ENCODE data around the gene AMBP. TPM values are rescaled to one million over a fixed set of nuclear protein-coding genes. Genes with fewer than 3 reads are reported as not detected.

AMBP gene
- 0.16 and 0.18 TPM in 2 replicates for polyA plus RNA-seq (2012; rRNA removed)
- polyA plus RNA-seq (2012; cell fraction: cytosol; rRNA removed) = 0.13 and 0.17 TPM in 2 replicates
- 0.07 TPM in 1 of 2 replicates, not detected in the other for polyA plus RNA-seq (2012; cell fraction: nucleus; rRNA removed)

DNA sequence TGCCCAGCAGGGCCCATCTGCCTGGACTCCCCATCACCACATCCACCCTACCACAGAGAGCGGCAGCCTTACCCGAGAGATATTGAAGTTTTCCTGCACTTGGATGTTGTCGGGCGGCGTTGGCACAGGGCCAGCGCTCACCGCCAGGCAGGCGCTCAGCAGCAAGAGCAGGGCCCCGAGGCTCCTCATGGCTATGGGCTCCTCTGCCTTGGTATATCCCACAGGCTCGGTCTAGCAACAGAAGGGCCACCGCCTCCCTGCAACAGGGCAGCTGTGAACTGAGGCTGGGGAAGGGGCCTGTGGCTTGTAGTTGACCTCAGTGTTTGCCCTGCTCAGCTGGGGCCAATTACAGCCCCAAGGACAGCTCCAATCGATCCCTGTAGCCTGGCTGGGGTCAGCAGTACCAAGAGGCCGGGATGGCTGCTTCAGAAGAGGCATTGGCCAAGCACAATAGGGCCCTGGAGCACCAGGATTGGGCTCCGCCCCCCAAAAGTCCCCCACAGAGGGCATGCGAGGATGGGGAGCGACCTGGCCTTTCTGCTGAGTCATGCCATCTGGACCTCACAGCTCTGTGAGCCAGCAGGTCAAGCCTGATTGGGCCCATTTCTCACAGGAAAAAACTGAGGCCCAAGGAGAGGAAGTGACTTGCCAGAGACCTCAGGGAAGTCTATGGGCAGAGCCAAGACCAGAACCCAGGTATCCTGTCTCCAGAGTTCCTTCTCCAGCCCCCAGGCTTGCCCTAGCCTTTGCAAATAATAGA is at the start of gene AMBP:
AMBP (minus strand) TSS at position 280 of the 760 bp plus-strand sequence; CDS start at position 189, 91 bp downstream.
- no peaks in the 10 kb centered on the region for H3K79me2 ChIP-seq (ENCODE audit: insufficient read depth)
- H3K4me2 ChIP-seq = no peak within 1 kb of the TSS
- no peaks in the 10 kb centered on the region for H4K20me1 ChIP-seq (ENCODE audit: insufficient read depth)
- no peaks in the 10 kb centered on the region for H3K9me3 ChIP-seq
- H3K4me1 ChIP-seq (ENCODE audit: control insufficient read depth in 1 of 2, insufficient read depth in 2 of 2, low read depth in 1 of 2, low read length in 1 of 2) = no peaks in the 10 kb centered on the region; a peak in 1 of 4 replicates
- no CpG with 5 or more reads among the region's 16 CpGs for WGBS (ENCODE audit: low lambda C conversion rate)
- peak; percentile 12 for DNase-seq
- CTCF ChIA-PET = interaction anchor here (0.7 to 4.2 kb wide), 9 partner anchors 30 to 341 kb away, joined by 3 to 34 read pairs (median 4); partner anchors contain the start of gene COL27A1
- H2AFZ ChIP-seq (ENCODE audit: low read depth) = no peak within 1 kb of the TSS
- no peaks in the 10 kb centered on the region for H3K9me2 ChIP-seq
- H3K27me3 ChIP-seq (ENCODE audit: insufficient read depth) = peaks cover 7% of the 10 kb centered on the region; the same call in 1 of the 2 replicates
- H3K9ac ChIP-seq = no peak within 1 kb of the TSS
- no peak for TF ChIP-seq TEAD4 (IDR thresholded peaks at IDR 0.05; ENCODE audit: borderline replicate concordance, insufficient read depth)
- 0 out of 2 replicates have a peak, but pooled peaks have one; percentile 15 for TF ChIP-seq NFIC (IDR thresholded peaks at IDR 0.05; ENCODE audit: borderline replicate concordance)
- POLR2A ChIA-PET = no interaction called here
- H3K36me3 ChIP-seq (replicated peaks in 1 of 2; ENCODE audit: control insufficient read depth in 1 of 2, insufficient read depth in 2 of 2, low read length in 1 of 2) = no peaks in the 10 kb centered on the region
- no peak within 1 kb of the TSS for H3K27ac ChIP-seq (ENCODE audit: low read depth in 2 of 2, low read length in 1 of 2)
- no peak within 1 kb of the TSS for H3K4me3 ChIP-seq (ENCODE audit: low read depth in 2 of 2, low read length in 1 of 2)
- no peaks in the 10 kb centered on the region for H3F3A ChIP-seq (replicated peaks; ENCODE audit: insufficient read depth)

- Histone ChIP-seq H3F3A (replicated peaks; ENCODE audit: insufficient read depth) (no peaks in the 10 kb centered on the region), H3K9ac (no peak overlapping the region), H4K20me1 (ENCODE audit: insufficient read depth) (no peaks in the 10 kb centered on the region), H3K4me3 (ENCODE audit: low read depth in 2 of 2, low read length in 1 of 2) (no peak overlapping the region), H2AFZ (ENCODE audit: low read depth) (no peak overlapping the region), H3K9me2 (no peaks in the 10 kb centered on the region), H3K36me3 (replicated peaks in 1 of 2; ENCODE audit: control insufficient read depth in 1 of 2, insufficient read depth in 2 of 2, low read length in 1 of 2) (no peaks in the 10 kb centered on the region), H3K9me3 (no peaks in the 10 kb centered on the region), H3K27ac (ENCODE audit: low read depth in 2 of 2, low read length in 1 of 2) (no peak overlapping the region), H3K4me2 (no peak overlapping the region), H3K79me2 (ENCODE audit: insufficient read depth) (no peaks in the 10 kb centered on the region), H3K27me3 (ENCODE audit: insufficient read depth) (peaks cover 23% of the 10 kb centered on the region; the same call in 1 of the 2 replicates), H3K4me1 (ENCODE audit: control insufficient read depth in 1 of 2, insufficient read depth in 2 of 2, low read depth in 1 of 2, low read length in 1 of 2) (no peaks in the 10 kb centered on the region; a peak in 1 of 4 replicates)
- TF ChIP-seq RCOR1 (IDR thresholded peaks at IDR 0.05; ENCODE audit: low read length) (no peak), RFX5 (IDR thresholded peaks at IDR 0.05; ENCODE audit: low read length) (no peak), EZH2phosphoT487 (IDR thresholded peaks at IDR 0.05; ENCODE audit: borderline replicate concordance, low read depth) (no peak)
- TF ChIP-seq, protein P1, sequence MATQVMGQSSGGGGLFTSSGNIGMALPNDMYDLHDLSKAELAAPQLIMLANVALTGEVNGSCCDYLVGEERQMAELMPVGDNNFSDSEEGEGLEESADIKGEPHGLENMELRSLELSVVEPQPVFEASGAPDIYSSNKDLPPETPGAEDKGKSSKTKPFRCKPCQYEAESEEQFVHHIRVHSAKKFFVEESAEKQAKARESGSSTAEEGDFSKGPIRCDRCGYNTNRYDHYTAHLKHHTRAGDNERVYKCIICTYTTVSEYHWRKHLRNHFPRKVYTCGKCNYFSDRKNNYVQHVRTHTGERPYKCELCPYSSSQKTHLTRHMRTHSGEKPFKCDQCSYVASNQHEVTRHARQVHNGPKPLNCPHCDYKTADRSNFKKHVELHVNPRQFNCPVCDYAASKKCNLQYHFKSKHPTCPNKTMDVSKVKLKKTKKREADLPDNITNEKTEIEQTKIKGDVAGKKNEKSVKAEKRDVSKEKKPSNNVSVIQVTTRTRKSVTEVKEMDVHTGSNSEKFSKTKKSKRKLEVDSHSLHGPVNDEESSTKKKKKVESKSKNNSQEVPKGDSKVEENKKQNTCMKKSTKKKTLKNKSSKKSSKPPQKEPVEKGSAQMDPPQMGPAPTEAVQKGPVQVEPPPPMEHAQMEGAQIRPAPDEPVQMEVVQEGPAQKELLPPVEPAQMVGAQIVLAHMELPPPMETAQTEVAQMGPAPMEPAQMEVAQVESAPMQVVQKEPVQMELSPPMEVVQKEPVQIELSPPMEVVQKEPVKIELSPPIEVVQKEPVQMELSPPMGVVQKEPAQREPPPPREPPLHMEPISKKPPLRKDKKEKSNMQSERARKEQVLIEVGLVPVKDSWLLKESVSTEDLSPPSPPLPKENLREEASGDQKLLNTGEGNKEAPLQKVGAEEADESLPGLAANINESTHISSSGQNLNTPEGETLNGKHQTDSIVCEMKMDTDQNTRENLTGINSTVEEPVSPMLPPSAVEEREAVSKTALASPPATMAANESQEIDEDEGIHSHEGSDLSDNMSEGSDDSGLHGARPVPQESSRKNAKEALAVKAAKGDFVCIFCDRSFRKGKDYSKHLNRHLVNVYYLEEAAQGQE (IDR thresholded peaks at IDR 0.05; ENCODE audit: low read depth, low read length) = no peak
- POLR2A ChIA-PET = no interaction called here
- CTCF ChIA-PET = interaction anchor here (1.4 to 2.4 kb wide), 3 partner anchors 18 to 164 kb away, joined by 5 to 8 read pairs (median 6); no protein-coding TSS in a partner anchor
- WGBS (ENCODE audit: low lambda C conversion rate) = 85% methylated on average over 12 of the region's 13 CpGs
- no peak for DNase-seq
These were observed 48.4 kb upstream of the AMBP start for GRCh38 chr9:114126247-114127060.
